Endothelial cell of umbilical vein (primary cell): ENCODE data around the gene PRKX.

Experiments used
- POLR2AphosphoS5 ChIP-seq: IDR thresholded peaks from 2 replicates; pipeline ENCODE4 v1.6.1; 2012; ENCODE audit warnings: low read depth, mild to moderate bottlenecking, control low read depth, low read length, moderate library complexity; ENCODE audit not compliant: insufficient read depth
- TF ChIP-seq, protein P1 (sequence below), 2 donors: IDR thresholded peaks; 1 replicate in 1 of 2; 2 replicates in 1 of 2; pipeline ENCODE4 v1.5.1; 2011; ENCODE audit warnings: low read length in 2 of 2, mild to moderate bottlenecking in 2 of 2, moderate library complexity in 2 of 2, control low read depth in 1 of 2, inconsistent platforms in 1 of 2, low read depth in 1 of 2; ENCODE audit not compliant: insufficient read depth in 1 of 2; ENCODE audit errors: extremely low read depth in 1 of 2

DNA sequence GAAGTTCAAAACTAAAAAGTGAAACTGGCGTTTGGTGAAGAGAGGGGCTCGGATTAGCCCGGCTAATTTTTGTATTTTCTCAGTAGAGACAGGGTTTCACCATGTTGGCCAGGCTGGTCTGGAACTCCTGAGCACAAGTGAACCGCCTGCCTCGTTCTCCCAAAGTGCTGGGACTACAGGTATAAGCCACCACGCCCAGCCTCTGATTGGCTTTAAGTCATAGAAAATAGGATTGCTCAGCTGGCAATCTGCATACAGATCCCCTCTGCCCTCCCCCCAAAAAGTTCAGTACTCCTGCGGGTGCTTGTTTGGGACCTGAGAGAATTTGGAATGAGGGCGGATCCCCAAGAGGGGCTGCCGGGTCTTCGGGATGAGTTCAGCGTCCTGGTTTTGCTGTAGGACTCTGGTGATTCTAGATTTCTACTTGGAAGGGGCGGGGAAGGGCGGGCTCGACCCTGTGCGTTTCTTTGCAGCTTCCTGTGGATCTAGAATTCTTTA, 537 bp upstream of the PRKX start:
- TF ChIP-seq, protein P1, sequence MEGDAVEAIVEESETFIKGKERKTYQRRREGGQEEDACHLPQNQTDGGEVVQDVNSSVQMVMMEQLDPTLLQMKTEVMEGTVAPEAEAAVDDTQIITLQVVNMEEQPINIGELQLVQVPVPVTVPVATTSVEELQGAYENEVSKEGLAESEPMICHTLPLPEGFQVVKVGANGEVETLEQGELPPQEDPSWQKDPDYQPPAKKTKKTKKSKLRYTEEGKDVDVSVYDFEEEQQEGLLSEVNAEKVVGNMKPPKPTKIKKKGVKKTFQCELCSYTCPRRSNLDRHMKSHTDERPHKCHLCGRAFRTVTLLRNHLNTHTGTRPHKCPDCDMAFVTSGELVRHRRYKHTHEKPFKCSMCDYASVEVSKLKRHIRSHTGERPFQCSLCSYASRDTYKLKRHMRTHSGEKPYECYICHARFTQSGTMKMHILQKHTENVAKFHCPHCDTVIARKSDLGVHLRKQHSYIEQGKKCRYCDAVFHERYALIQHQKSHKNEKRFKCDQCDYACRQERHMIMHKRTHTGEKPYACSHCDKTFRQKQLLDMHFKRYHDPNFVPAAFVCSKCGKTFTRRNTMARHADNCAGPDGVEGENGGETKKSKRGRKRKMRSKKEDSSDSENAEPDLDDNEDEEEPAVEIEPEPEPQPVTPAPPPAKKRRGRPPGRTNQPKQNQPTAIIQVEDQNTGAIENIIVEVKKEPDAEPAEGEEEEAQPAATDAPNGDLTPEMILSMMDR (IDR thresholded peaks at IDR 0.05; ENCODE audit: extremely low read depth in 1 of 2, insufficient read depth in 1 of 2, low read depth in 1 of 2, low read length in 2 of 2) = no peak
- no peak for TF ChIP-seq POLR2AphosphoS5
